ENCODE results near the gene TTL.

TTL gene

DNA sequence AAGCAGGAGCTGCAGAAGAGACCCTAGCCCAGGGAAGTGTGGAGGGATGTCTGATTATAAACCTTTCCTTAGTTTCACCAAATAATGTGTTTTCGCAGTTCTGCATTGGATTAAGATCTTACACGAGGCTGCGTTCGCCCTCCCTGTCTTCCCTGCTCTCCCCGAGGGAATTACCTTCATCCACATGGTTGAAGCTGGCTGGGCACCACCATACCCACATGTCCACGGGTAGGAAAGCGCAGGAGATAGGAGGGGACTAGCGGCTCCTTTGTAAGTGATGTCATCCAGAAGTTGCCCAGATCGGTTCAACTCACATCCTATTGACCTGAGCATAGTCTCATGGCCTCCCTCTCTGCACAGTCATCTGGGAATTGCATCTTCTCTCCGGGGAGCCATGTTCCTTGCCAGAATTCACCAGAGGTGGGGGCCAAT, 1.1 kb downstream of the TTL start:
- Histone ChIP-seq H3K36me3 (ENCODE audit: insufficient read depth, low read length) (peaks cover 35% of the 10 kb centered on the region), H3K4me1 (ENCODE audit: insufficient read depth, low read length) (peaks cover 40% of the 10 kb centered on the region), H3K4me2 (ENCODE audit: insufficient read depth, low read length) (peak overlapping the region; percentile 76), H4K20me1 (ENCODE audit: insufficient read depth, low read length) (peaks cover 9% of the 10 kb centered on the region), H3K4me3 (ENCODE audit: low read depth in 1 of 2, low read length in 2 of 2) (peak overlapping the region; percentile 81 to 97), H3K79me2 (ENCODE audit: insufficient read depth, low read length) (peaks cover 58% of the 10 kb centered on the region), H3K9ac (ENCODE audit: low read depth, low read length) (peak overlapping the region; percentile 87), H2AFZ (ENCODE audit: low read depth, low read length) (peak overlapping the region; percentile 83), H3K27me3 (ENCODE audit: insufficient read depth, low read length, poor library complexity) (no peaks in the 10 kb centered on the region), H3K9me3 (ENCODE audit: insufficient read depth, low read length, severe bottlenecking) (no peaks in the 10 kb centered on the region), H3K27ac (ENCODE audit: low read length) (peak overlapping the region; percentile 74)
- DNase-seq = peak; percentile 33
- TF ChIP-seq EZH2 (IDR thresholded peaks at IDR 0.05; ENCODE audit: borderline replicate concordance, low read depth, low read length, severe bottlenecking) = no peak
- TF ChIP-seq, protein P1, sequence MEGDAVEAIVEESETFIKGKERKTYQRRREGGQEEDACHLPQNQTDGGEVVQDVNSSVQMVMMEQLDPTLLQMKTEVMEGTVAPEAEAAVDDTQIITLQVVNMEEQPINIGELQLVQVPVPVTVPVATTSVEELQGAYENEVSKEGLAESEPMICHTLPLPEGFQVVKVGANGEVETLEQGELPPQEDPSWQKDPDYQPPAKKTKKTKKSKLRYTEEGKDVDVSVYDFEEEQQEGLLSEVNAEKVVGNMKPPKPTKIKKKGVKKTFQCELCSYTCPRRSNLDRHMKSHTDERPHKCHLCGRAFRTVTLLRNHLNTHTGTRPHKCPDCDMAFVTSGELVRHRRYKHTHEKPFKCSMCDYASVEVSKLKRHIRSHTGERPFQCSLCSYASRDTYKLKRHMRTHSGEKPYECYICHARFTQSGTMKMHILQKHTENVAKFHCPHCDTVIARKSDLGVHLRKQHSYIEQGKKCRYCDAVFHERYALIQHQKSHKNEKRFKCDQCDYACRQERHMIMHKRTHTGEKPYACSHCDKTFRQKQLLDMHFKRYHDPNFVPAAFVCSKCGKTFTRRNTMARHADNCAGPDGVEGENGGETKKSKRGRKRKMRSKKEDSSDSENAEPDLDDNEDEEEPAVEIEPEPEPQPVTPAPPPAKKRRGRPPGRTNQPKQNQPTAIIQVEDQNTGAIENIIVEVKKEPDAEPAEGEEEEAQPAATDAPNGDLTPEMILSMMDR (IDR thresholded peaks at IDR 0.05; ENCODE audit: borderline replicate concordance, extremely low read depth, low read length, poor library complexity, severe bottlenecking) = no peak
- ATAC-seq (ENCODE audit: insufficient read depth, low read depth) = 0 out of 3 replicates have a peak, but pooled peaks have one; percentile 6

DNA sequence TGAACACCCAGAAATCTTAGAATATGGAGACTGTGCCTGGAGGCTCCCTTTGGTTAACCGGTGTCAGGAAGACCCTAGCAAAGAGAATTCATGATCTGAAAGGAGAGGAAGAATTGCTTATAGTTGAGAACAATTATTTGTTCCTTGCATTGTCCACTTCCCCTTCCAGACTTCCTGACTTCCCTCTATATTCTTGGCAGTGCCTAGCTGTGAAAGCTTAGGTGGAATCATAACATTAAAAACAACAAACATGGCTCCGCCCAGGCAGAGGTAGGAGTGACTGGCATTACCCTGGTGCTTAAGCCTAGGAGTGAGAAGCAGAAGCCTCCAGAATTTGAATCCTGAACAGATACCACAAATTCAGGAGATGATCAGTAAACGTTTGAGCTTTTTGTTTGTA, 1.9 kb downstream of the TTL start:
- peaks cover 62% of the 10 kb centered on the region for H3K79me2 ChIP-seq (ENCODE audit: insufficient read depth, low read length)

DNA sequence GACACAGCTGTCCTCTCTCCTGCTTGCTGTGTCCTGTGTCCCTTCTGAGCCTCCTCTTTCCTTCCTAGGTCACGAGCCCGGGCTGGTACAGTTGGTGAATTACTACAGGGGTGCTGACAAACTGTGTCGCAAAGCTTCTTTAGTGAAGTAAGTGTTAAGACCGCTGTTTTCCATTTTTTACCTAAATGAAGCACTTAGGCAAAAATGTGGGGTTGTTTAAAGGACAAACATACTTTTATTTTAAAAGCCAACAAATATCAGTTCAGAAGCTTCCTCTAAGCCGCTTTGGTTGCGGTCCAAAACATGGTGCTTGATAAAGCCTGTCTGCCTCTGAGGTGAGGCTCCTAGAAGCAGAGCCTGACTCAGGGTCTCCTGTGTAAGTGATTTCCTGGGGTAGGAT, 3.9 kb downstream of the TTL start:
- TF ChIP-seq EZH2 (IDR thresholded peaks at IDR 0.05; ENCODE audit: borderline replicate concordance, low read depth, low read length, severe bottlenecking) = no peak
- TF ChIP-seq, protein P1 (IDR thresholded peaks at IDR 0.05; ENCODE audit: borderline replicate concordance, extremely low read depth, low read length, poor library complexity, severe bottlenecking) = no peak
- ATAC-seq (ENCODE audit: insufficient read depth, low read depth) = no peak
- peaks cover 9% of the 10 kb centered on the region for H4K20me1 ChIP-seq (ENCODE audit: insufficient read depth, low read length)
- H3K4me2 ChIP-seq (ENCODE audit: insufficient read depth, low read length) = peak overlapping the region; percentile 41; the same call in 1 of the 2 replicates
- no peak overlapping the region for H2AFZ ChIP-seq (ENCODE audit: low read depth, low read length)
- no peaks in the 10 kb centered on the region for H3K9me3 ChIP-seq (ENCODE audit: insufficient read depth, low read length, severe bottlenecking)
- no peak overlapping the region for H3K27ac ChIP-seq (ENCODE audit: low read length)
- H3K79me2 ChIP-seq (ENCODE audit: insufficient read depth, low read length) = peaks cover 76% of the 10 kb centered on the region
- no peak overlapping the region for H3K4me3 ChIP-seq (ENCODE audit: low read depth in 1 of 2, low read length in 2 of 2)
- 0 out of 2 replicates have a peak overlapping the region, but pooled peaks have one; percentile 6 for H3K9ac ChIP-seq (ENCODE audit: low read depth, low read length)
- DNase-seq = no peak
- peaks cover 35% of the 10 kb centered on the region for H3K4me1 ChIP-seq (ENCODE audit: insufficient read depth, low read length)
- peaks cover 49% of the 10 kb centered on the region for H3K36me3 ChIP-seq (ENCODE audit: insufficient read depth, low read length)
- no peaks in the 10 kb centered on the region for H3K27me3 ChIP-seq (ENCODE audit: insufficient read depth, low read length, poor library complexity)

More for the DNA sequence above, 1.9 kb downstream of the TTL start:
- Histone ChIP-seq H3K27ac (ENCODE audit: low read length) (peak overlapping the region; percentile 14; the same call in 1 of the 2 replicates), H3K9me3 (ENCODE audit: insufficient read depth, low read length, severe bottlenecking) (no peaks in the 10 kb centered on the region), H3K27me3 (ENCODE audit: insufficient read depth, low read length, poor library complexity) (no peaks in the 10 kb centered on the region), H3K36me3 (ENCODE audit: insufficient read depth, low read length) (peaks cover 38% of the 10 kb centered on the region), H3K4me1 (ENCODE audit: insufficient read depth, low read length) (peaks cover 40% of the 10 kb centered on the region), H3K9ac (ENCODE audit: low read depth, low read length) (peak overlapping the region; percentile 87; the same call in 1 of the 2 replicates), H3K4me2 (ENCODE audit: insufficient read depth, low read length) (peak overlapping the region; percentile 76), H4K20me1 (ENCODE audit: insufficient read depth, low read length) (peaks cover 9% of the 10 kb centered on the region), H3K4me3 (ENCODE audit: low read depth in 1 of 2, low read length in 2 of 2) (peak overlapping the region in 1 of 2 experiments; percentile 81; a peak in 3 of 4 replicates), H2AFZ (ENCODE audit: low read depth, low read length) (no peak overlapping the region)
- TF ChIP-seq EZH2 (IDR thresholded peaks at IDR 0.05; ENCODE audit: borderline replicate concordance, low read depth, low read length, severe bottlenecking) = no peak
- TF ChIP-seq, protein P1 (IDR thresholded peaks at IDR 0.05; ENCODE audit: borderline replicate concordance, extremely low read depth, low read length, poor library complexity, severe bottlenecking) = no peak
- DNase-seq = no peak
- ATAC-seq (ENCODE audit: insufficient read depth, low read depth) = no peak
